GM19043 (cell line): ENCODE results near the gene EBF3.

Experiments used
- ATAC-seq: cut with Tn5 transposase; IDR thresholded peaks from one replicate; pipeline ENCODE4 v1.9.1; 2021; ENCODE audit warnings: low read depth; ENCODE audit not compliant: unreplicated experiment

The EBF3 gene

DNA sequence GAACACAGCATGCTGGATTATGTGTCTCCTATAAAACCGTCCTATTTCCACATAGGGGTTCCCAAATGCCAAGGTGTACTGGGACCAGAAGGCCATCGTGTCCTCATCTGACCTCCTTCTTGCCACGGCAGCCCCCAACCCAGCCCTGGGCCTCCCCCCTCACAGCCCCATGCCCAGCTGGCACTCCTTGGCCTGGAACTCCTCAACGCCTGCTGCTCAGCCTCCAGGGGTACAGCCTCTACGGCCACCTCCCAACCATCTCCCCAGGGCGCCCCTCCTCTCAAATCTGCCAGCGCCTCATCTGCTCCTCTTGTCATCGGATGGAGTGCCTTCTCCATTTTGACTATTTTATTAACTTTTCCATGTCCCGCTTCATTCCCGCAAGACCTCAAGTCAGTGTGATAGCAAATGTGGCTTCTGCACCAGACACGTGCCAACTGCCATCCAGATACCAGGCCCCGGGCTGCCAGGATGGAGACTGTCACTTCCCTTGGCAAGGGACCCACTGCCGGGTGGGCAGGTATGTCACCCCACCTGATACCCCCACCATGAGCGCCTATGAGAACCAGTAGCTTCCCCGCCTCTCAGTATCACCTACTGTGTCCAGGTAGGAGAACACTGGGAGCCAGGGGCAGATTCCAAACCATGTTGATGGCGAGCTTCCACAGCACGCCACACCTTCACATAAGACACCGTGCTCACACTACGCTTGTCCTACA is 106.7 kb downstream of the EBF3 start:
- ATAC-seq, result no peak

GRCh38 chr10:129855836-129856563 is 108.1 kb downstream of the EBF3 start:
- no peak for ATAC-seq

- ATAC-seq, result no peak
Observed at GRCh38 chr10:129854796-129855705, 109.0 kb downstream of the EBF3 start.

DNA sequence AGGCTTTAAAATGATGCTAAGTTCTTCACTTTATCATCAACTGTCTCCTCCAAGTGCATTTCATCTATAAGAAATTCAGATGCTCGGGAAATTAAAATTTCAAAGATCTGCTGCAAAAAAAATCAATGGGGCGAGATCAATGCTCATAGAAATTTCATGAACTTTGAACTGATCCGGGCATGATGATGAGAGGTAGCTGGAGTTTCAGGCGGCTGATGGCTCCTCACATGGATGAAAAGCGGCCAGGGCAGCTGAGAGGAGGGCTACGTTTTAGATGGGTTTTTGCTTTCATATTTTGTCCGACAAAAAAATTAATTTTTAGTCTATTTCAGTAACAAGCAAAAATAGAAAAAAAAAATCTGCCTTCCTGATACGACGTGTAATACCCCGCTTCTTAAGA is 109.9 kb downstream of the EBF3 start:
- no peak for ATAC-seq

DNA sequence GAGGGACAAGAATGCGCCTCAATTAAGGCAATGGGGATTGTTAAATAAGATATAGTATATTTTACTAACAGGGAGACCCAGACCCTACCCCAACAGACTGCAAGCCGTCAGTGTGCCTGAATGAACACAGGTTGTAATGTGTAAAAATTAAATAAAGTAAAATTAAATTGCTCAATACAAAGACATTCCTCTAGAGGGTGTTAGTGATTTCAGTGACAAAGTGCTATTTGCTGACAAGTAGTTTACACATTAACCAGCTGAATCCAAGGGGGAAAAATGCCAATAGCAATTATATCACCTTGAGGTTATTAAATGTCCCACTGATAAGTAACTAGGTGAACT is 110.5 kb downstream of the EBF3 start:
- no peak for ATAC-seq

GRCh38 chr10:129852829-129853561 is 111.1 kb downstream of the EBF3 start:
- no peak for ATAC-seq

DNA sequence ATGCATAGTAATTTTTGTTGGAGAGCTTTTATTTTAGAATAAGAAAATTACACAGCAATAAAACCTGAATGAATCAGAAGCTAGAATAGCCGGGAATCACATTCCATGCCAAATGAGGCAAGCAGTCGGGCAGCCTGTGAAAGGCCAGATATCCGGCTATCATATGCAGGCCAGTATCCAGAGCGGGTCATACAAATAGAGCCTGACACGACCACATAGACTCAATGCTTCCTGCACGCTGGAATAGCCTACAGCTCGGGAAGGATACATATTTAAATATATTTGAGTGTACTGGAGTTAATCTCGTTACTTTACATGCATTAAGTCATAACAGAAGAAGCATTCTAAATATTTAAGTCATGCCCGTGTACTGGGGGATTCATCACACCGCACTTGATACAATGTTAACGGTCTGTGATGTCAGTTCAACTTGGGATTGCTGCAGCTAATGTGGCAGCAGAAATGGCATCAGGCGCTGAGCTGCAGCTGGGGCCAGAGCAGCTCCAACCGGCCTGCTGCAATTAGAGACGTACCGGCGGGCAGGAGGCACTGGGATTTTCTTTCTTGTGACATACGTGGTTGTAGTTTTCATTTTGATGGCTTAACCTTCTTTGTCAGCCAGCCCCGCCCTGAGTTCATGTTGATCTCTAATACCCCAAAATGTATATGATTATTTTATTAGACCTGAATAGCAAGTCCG is 112.0 kb downstream of the EBF3 start:
- no peak for ATAC-seq

DNA sequence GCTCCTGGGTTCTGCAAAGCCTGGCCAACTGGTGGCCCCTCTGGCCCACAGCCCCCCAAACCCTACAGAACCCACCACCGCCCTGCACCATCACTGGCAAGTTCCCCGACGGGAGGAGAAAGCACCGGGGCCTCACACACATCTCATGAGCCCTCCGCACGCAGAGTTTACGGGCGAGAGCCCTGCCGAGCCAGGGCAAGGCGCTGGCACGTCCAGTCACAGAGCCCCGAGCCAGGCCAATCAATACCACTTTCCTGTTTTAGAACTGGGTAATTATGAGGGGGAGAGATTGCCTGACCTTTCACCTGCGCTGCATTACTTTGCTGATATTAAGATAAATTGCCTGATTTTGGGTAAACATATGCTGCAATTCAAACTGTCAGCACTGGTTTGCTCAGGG is 113.3 kb downstream of the EBF3 start:
- no peak for ATAC-seq

GRCh38 chr10:129850316-129850715 is 113.8 kb downstream of the EBF3 start:
- no peak for ATAC-seq

- ATAC-seq, result no peak
Observed at GRCh38 chr10:129849853-129850252, 114.2 kb downstream of the EBF3 start.

GRCh38 chr10:129849452-129849750 is 114.7 kb downstream of the EBF3 start:
- no peak for ATAC-seq

GRCh38 chr10:129848696-129849451 is 115.2 kb downstream of the EBF3 start:
- ATAC-seq, result no peak

GRCh38 chr10:129847741-129848483 is 116.2 kb downstream of the EBF3 start:
- ATAC-seq, result no peak

DNA sequence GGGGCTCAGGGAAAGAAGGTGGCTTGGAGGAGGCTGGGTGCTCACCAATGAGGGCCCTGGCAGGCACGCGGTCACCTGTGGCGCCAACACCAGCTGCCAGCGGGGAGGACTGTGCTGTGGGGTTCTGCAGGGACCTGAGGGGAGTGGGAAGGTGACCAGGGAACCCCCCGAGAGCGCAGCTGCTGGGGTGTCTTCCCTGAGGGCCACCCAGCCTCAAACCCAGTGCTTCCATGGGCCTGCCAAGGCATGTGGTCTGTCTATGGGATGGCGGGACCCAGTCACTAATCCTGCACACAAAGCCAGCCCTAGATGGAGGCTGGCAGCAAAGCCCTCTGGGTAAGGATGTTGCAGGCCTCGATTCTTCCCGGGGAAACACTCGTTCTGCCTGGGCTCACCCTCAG is 117.1 kb downstream of the EBF3 start:
- no peak for ATAC-seq

DNA sequence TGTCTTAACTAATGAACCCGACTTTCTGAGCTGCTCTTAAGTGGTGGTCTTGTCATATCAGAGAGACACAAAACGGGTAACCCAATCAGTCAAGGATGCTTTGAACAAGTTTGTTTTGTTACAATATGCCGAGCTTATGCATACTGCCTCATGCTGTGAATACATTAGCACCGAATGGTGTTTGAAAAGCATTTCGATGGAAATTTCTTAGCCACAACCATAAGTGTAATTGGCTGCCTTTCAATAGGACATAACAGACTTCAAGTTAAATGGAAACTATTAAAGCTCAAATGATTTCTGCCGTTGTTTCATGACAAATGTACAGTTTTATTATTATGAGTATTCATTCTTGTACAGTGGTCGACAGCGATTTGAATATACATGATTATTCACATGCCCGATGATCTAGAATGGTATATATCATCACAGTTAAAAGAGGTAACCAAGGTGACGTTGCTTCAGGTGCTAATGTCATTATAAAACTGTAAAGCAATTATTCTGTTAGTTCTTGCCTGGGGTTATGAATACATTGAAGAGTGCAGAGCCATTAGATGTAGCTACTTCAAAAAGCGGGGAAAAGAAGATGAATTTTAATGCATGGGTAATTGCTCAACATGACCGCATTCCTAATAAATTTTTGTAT is 118.8 kb downstream of the EBF3 start:
- ATAC-seq, result no peak

GRCh38 chr10:129844216-129844766 is 119.8 kb downstream of the EBF3 start:
- ATAC-seq, result no peak

DNA sequence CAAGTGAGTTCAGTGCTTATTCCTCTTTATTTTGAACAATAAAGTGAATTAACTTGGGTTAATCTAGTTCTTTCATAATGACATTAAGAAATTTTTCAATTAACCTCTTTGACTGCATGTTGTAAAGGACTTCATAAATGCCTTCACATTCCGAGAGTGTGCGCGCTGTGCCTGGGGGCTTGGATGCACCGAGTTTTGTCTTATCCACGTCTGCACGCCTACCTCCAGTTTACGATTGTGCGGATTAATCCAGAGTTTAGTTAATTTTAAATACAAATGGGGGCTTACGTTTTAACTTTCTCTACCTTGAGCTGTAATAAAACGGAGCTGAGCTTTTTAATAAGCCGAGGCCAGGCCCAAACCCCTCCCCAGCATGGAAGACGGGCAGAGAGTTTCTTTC is 120.4 kb downstream of the EBF3 start:
- no peak for ATAC-seq

- ATAC-seq, result no peak
Observed at GRCh38 chr10:129843131-129843541, 120.9 kb downstream of the EBF3 start.
